HepG2 (cell line): ENCODE data around the gene TGFBRAP1. TPM values are rescaled to one million over a fixed set of nuclear protein-coding genes. Genes with fewer than 3 reads are reported as not detected.

ENCODE experiments used
- CEBPG ChIP-seq: IDR thresholded peaks from 2 replicates; pipeline ENCODE4 v1.6.1; 2016
- CHD2 ChIP-seq: IDR thresholded peaks from 2 replicates; pipeline ENCODE4 v1.6.1; 2011; ENCODE audit warnings: low read depth, low read length, improper control_type of control experiment
- HMGXB4 ChIP-seq, 2 experiments: sonication (generic) in 1 of 2; formaldehyde crosslinking in 1 of 2; IDR thresholded peaks; 2 replicates each; pipeline versions ENCODE4 v1.4.0 to v1.6.1; 2018 to 2020; ENCODE audit warnings: missing genetic modification reagents in 2 of 2, borderline replicate concordance in 1 of 2, low read depth in 1 of 2, mild to moderate bottlenecking in 1 of 2, missing biosample characterization in 1 of 2
- JUNB ChIP-seq: sonication (generic); formaldehyde crosslinking; IDR thresholded peaks from 2 replicates; pipeline ENCODE4 v1.8.0; 2022; ENCODE audit warnings: missing genetic modification reagents, mild to moderate bottlenecking, borderline replicate concordance
- MAFK ChIP-seq, 2 experiments: IDR thresholded peaks in 1 of 2; conservative IDR thresholded peaks in 1 of 2; 2 replicates each; pipeline ENCODE4 v1.6.1; 2011; ENCODE audit warnings: improper control_type of control experiment in 2 of 2, low read length in 2 of 2
- polyA plus RNA-seq, 8 experiments: library from polyadenylated mRNA; depleted of rRNA in 3 of 8; stranded (reverse) in 7 of 8; unstranded in 1 of 8; fragments of >200 nt; fragmentation: Illumina TruSeq in 4 of 8; extraction: Trizol in 4 of 8; gene quantifications; 2 replicates each; pipeline versions ENCODE4 v1.2.1 to v1.2.3, GENCODE V29; 2011 to 2016; ENCODE audit warnings: low read depth in 4 of 8, missing spikeins in 1 of 8, mixed read lengths in 1 of 8; ENCODE audit not compliant: insufficient read depth in 1 of 8
- total RNA-seq, 5 experiments: library from RNA; depleted of rRNA; stranded (reverse); fragments of >200 nt; fragmentation: Illumina TruSeq; extraction: Trizol; gene quantifications; 2 replicates each; pipeline ENCODE4 v1.2.3, GENCODE V29; 2016; ENCODE audit warnings: low read depth in 1 of 5
- TF ChIP-seq, protein P1 (sequence below): IDR thresholded peaks from 2 replicates; pipeline ENCODE4 v1.4.0; 2020; ENCODE audit warnings: mild to moderate bottlenecking, missing genetic modification reagents
- TF ChIP-seq, protein P2 (sequence below): sonication (generic); formaldehyde crosslinking; IDR thresholded peaks from 2 replicates; pipeline ENCODE4 v1.4.0; 2020; ENCODE audit warnings: missing genetic modification reagents, borderline replicate concordance
- TF ChIP-seq, protein P3 (sequence below): sonication (generic); formaldehyde crosslinking; IDR thresholded peaks from 2 replicates; pipeline ENCODE4 v1.8.1; 2023; ENCODE audit warnings: mild to moderate bottlenecking, moderate library complexity, missing genetic modification reagents
- TF ChIP-seq, protein P4 (sequence below): sonication (generic); IDR thresholded peaks from 2 replicates; pipeline ENCODE4 v1.6.1; 2016; ENCODE audit warnings: low read depth, borderline replicate concordance

TGFBRAP1 gene
- total and polyA plus RNA-seq, 2 of the 13 experiments (the other 11 are each of a cell fraction or from before 2014, with no cell fraction given), result 12.7 to 22.9 TPM

GRCh38 chr2:105249181-105249580 lies 80.4 kb downstream of the TGFBRAP1 start (continued):
- TF ChIP-seq, protein P1, sequence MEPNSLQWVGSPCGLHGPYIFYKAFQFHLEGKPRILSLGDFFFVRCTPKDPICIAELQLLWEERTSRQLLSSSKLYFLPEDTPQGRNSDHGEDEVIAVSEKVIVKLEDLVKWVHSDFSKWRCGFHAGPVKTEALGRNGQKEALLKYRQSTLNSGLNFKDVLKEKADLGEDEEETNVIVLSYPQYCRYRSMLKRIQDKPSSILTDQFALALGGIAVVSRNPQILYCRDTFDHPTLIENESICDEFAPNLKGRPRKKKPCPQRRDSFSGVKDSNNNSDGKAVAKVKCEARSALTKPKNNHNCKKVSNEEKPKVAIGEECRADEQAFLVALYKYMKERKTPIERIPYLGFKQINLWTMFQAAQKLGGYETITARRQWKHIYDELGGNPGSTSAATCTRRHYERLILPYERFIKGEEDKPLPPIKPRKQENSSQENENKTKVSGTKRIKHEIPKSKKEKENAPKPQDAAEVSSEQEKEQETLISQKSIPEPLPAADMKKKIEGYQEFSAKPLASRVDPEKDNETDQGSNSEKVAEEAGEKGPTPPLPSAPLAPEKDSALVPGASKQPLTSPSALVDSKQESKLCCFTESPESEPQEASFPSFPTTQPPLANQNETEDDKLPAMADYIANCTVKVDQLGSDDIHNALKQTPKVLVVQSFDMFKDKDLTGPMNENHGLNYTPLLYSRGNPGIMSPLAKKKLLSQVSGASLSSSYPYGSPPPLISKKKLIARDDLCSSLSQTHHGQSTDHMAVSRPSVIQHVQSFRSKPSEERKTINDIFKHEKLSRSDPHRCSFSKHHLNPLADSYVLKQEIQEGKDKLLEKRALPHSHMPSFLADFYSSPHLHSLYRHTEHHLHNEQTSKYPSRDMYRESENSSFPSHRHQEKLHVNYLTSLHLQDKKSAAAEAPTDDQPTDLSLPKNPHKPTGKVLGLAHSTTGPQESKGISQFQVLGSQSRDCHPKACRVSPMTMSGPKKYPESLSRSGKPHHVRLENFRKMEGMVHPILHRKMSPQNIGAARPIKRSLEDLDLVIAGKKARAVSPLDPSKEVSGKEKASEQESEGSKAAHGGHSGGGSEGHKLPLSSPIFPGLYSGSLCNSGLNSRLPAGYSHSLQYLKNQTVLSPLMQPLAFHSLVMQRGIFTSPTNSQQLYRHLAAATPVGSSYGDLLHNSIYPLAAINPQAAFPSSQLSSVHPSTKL, result no peak
- TF ChIP-seq, protein P2, sequence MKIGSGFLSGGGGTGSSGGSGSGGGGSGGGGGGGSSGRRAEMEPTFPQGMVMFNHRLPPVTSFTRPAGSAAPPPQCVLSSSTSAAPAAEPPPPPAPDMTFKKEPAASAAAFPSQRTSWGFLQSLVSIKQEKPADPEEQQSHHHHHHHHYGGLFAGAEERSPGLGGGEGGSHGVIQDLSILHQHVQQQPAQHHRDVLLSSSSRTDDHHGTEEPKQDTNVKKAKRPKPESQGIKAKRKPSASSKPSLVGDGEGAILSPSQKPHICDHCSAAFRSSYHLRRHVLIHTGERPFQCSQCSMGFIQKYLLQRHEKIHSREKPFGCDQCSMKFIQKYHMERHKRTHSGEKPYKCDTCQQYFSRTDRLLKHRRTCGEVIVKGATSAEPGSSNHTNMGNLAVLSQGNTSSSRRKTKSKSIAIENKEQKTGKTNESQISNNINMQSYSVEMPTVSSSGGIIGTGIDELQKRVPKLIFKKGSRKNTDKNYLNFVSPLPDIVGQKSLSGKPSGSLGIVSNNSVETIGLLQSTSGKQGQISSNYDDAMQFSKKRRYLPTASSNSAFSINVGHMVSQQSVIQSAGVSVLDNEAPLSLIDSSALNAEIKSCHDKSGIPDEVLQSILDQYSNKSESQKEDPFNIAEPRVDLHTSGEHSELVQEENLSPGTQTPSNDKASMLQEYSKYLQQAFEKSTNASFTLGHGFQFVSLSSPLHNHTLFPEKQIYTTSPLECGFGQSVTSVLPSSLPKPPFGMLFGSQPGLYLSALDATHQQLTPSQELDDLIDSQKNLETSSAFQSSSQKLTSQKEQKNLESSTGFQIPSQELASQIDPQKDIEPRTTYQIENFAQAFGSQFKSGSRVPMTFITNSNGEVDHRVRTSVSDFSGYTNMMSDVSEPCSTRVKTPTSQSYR (CRISPR knock-in tag), result no peak
- TF ChIP-seq, protein P3, sequence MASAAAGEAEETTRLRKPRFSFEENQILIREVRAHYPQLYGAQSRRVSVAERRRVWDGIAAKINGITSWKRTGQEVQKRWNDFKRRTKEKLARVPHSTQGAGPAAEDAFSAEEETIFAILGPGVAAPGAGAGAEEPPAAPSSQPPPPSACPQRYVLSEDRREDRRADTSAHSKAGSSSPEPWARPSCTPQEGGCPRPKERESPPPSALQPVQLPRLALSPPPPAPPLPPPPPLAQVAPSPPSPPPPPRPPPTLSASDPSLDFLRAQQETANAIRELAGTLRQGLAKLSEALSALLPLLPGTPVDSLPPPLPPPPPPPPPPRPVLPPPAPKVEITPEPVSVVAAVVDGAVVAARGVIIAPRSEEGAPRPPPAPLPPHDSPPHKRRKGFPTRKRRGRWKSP (CRISPR knock-in tag), result no peak
- TF ChIP-seq CHD2, result no peak
- no peak for TF ChIP-seq JUNB (CRISPR knock-in tag)
- 0 out of 4 replicates have a peak, but pooled peaks of 1 of the 2 experiments have one; percentile 40 for TF ChIP-seq MAFK (conservative IDR thresholded peaks at IDR 0.05 in 1 of 2, IDR thresholded peaks at IDR 0.05 in 1 of 2; ENCODE audit: low read length in 2 of 2)
- TF ChIP-seq HMGXB4 (CRISPR knock-in tag; IDR thresholded peaks at IDR 0.05; ENCODE audit: borderline replicate concordance in 1 of 2, low read depth in 1 of 2), result no peak
- TF ChIP-seq CEBPG, result no peak
- TF ChIP-seq, protein P4, sequence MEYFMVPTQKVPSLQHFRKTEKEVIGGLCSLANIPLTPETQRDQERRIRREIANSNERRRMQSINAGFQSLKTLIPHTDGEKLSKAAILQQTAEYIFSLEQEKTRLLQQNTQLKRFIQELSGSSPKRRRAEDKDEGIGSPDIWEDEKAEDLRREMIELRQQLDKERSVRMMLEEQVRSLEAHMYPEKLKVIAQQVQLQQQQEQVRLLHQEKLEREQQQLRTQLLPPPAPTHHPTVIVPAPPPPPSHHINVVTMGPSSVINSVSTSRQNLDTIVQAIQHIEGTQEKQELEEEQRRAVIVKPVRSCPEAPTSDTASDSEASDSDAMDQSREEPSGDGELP, result no peak
